Fibroblast of peridontal ligament (primary cell): Measurements from ENCODE around the gene HS6ST2.
"Not testable (repeated sequence)": the region's sequence is repeated elsewhere in the genome, so short reads cannot be mapped to it uniquely, and the experiment has no call there.

Source experiments
- DNase-seq: peaks from one replicate; pipeline ENCODE4 v3.0.0-alpha.2; 2010; ENCODE audit errors: extremely low read depth

Gene HS6ST2

DNA sequence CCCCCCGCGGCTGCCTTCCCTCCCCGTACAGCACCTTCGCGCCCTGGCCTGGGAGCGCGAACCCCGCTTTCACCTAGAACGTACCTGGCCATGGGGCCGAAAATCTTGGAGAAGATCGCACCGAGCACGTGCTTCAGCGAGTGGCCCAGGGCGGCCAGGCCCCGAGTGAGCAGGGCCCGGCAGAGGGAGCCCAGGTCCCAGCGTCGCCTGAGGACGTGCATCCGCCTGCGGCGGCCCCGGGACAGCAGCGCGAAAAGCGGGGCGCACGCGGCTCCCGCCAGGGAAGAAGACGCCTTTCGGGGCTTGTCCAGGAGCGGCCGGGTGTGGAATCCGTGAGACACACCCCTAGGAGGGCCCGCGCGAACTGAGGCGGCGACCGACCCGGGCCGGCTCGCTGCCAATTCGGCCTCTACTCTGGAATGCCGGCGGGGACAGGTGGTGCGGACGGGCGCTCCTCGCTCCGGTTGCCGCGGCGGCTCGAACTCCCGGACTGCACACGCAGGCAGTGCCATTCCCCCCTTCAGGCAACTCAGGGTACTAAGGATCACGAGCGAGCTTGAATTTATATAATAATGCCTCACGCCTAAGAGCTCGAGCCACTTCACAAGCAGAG, at the start of gene HS6ST2:
HS6ST2 (minus strand) TSS at position 539 of the 613 bp plus-strand sequence.
- DNase-seq, result no peak

DNA sequence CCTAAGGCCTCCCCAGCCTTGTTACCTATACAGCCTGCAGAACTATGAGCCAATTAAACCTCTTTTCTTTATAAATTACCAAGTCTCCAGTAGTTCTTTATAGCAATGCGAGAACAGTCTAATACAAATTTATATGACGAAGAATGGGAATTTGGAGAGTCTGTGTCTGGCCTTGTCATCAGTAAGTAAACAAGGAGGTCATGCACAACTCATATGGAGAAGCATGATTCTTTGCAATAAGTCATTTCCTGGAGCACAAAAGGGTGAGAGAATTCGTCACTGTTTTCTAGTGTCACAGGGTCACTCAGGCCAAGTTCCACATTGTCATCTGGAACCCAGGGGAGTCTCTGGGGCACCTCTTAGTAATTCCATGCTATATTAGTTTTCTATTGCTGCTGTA, 49.0 kb upstream of the HS6ST2 start:
- DNase-seq, result no peak

DNA sequence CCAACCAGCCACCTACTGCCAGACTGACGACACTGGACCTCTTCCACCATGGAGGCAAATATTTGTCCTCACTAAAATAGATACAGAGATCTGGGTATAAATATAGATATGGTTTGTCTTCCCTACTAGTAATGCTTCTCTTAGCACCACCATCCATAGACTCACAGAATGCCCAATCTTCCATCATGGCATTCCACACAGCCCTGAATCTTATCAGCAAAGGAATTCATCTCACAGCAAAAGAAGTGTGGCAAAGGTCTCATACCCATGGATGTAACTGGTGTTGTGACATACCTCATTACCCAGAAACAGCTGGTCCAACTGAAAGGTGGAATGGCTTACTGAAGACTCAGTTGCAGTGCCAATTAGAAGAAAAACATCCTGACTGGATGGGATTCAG, 47.2 kb upstream of the HS6ST2 start:
- no peak for DNase-seq

DNA sequence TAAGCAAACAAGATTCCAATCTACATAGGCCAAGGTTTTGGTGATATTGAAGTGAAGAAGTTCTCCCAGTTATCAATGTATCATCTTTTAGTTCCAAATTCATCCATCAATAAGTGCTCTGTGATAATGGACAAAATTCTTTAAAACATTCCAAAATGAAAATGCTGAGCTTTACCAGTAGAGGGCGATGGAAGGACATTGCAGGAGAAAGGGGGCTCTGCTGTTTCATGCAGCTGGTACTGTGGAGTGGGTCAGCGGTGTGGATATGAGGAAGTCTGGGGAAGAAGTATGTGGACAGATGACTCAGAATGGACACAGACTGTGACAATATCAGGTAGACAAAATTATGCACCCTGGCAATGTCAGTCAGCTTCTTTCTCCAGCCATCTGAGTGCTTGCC, 46.6 kb upstream of the HS6ST2 start:
- DNase-seq, result no peak

DNA sequence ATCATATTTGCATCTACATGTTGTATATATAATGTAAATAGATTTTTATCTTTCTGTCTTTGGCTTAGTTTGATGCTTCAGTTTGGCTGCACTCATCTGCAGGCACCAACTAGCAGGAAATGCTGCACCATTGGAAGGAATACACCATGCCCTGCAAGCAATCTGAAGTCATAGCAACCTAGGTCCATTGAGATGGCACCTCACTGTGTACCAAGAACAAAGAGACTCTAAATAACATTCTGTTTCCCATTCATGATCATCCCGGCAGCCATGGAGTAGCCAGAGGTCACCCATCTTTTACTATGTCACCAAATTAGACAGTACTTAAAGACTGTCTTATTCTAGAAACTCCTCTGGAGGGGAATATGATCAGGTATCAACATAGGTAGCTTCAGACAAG, 40.8 kb upstream of the HS6ST2 start:
- DNase-seq, result no peak

DNA sequence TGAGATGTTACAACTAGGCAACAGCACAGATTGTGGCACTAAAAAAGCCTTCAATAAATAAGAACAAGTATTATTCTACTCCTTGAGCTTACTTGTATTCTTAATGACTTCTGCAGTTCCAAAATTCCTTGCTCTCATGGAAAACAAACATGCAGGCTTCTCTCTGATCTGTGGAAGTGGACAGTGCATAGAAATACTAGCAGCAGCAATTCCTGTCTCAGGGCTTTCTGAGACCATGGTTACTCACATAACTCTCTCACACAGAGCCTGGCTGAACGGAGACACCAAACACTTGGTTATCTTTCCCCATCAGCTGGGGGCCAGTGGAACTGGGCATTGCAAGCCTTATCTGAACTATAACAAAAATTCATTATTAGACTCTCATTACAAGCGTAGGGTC, 32.4 kb upstream of the HS6ST2 start:
- no peak for DNase-seq

- no peak for DNase-seq
These were observed 28.1 kb upstream of the HS6ST2 start for GRCh38 chrX:132986556-132986955.

- no peak for DNase-seq
These were observed 25.7 kb upstream of the HS6ST2 start for GRCh38 chrX:132984058-132984650.

GRCh38 chrX:132983496-132983895, 25.1 kb upstream of the HS6ST2 start:
- DNase-seq, result no peak

- not testable (repeated sequence) for DNase-seq
These were observed 21.6 kb upstream of the HS6ST2 start for GRCh38 chrX:132980035-132980434.

DNA sequence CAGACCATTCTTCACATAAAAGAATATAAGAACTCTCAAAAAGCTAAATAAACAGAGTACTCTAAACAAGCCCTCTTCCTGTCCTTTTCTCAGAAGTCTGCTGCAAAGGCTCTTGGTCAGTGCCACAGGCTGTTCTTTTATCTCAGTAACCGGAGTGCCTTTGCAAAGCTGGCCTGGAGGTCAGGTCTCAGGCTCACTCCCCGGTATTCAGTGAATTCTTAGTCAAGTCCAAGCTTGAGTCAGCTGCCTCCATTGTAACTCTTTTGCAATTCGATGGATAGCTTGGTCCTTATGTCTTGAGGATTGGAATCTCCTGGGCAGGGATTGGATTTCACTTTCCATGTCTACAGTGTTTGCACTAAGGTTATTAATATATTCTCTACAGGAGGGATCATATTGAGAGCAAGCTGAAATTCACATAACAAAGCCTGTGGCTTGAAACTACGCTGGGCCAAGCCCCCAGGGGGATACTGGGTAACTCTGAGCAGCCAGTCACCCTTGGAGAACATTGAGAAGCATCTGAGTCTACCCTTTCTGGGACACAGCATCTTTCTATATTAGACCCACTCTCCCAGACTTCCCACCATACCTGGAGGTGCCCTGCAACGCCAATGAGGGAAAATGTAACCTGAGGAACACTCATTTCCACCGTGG, 10.0 kb upstream of the HS6ST2 start:
- no peak for DNase-seq

GRCh38 chrX:132967049-132967448, 8.6 kb upstream of the HS6ST2 start:
- no peak for DNase-seq

GRCh38 chrX:132965461-132965860, 7.0 kb upstream of the HS6ST2 start:
- DNase-seq, result no peak

DNA sequence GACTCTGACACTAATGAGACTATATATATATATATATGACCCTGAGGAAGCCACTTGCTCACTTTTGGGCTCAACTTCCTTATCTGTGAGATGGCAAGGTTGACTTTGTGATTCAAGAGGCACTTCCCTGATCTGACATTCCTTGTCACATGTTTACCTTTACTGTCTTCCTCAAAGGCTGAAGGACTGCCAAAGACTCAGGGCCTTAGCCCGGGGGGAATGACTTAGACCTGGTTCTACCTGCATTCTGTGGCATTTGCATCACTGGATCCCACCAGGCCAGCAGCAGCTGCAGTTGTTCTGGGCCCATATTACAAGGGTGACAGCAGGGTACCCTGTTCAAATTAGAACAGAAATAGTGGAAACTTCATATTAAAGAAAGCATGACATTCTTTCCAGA, 3.1 kb upstream of the HS6ST2 start:
- no peak for DNase-seq

- no peak for DNase-seq
These were observed 978 bp downstream of the HS6ST2 start for GRCh38 chrX:132957211-132958090.

- no peak for DNase-seq
These were observed 1.8 kb downstream of the HS6ST2 start for GRCh38 chrX:132956421-132957210.

DNA sequence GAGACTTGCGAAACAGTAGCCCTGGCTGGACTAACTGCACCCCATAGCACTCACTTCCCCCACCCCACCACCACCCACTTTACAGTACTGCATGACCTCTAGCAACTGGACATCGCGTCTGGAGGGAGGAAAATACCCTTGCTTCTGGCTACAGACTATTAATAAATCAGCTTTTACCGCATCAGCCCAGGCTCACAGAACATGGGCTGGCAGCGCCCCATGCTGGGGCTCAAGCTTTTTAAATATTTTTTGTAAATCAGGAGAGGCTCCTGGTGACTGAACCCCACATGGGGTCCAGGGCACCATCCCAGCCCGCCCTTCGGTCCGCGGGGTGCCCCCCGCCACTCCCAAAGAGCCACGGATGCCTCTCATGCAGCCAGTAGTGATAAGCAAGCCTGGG, 2.7 kb downstream of the HS6ST2 start:
- no peak for DNase-seq

- no peak for DNase-seq
These were observed 4.1 kb downstream of the HS6ST2 start for GRCh38 chrX:132954323-132954722.

DNA sequence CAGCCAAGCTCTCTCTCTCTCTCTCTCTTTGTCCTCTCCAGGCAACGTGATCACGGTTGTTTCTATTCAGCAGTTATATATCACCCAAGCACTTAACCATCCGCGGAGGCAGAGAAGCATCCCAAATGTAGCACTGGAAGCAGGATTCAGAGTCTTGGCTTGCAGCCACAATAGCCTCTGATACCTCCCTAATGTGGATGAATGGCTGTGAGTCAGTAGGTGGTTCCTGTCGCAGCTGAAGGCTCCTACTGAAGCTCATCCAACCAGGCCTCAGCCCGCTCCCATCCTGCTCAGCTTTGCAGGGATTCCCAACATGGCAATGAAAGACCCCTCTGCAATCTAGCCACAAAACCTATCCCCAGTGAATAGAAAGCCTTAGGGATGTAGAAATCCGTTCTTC, 5.1 kb downstream of the HS6ST2 start:
- DNase-seq, result no peak

DNA sequence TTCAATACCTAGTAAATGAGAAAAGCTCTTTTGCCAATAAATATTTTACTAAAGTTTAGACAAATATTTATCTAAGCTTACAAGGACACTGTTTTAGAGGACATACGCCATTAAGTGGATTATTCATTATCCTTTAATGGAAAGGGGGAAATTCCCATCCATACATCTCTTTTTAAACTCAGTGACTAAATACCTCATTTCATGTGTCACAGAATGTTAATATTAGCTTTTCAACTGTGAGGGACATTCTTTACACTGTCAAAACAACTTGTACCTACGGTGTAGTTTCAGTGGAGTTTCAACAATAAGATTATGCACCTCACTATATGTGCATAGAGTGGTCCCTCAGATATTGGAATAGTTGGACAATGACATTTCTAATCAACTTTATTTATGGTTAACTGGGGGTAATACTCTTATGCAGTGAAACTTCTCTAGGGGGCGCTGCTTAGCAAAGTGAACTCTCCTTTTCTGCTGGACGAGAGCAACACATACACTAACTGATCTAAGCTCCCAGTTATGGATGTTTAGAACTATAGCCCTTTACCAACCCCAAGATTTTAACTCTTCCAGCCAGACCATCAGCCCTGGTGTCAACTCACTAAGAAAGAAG, 9.7 kb downstream of the HS6ST2 start:
- DNase-seq, result no peak

DNA sequence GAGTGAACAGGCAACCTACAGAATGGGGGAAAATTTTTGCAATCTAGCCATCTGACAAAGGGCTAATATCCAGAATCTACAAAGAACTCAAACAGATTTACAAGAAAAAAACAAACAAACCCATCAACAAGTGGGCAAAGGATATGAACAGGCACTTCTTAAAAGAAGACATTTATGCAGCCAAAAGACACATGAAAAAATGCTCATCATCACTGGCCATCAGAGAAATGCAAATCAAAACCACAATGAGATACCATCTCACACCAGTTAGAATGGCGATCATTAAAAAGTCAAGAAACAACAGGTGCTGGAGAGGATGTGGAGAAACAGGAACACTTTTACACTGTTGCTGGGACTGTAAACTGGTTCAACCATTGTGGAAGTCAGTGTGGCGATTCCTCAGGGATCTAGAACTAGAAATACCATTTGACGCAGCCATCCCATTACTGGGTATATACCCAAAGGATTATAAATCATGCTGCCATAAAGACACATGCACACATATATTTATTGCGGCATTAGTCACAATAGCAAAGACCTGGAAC, 13.3 kb downstream of the HS6ST2 start:
- DNase-seq, result not testable (repeated sequence)
